H1 (cell line): ENCODE results near the gene WDFY1. TPM values are rescaled to one million over a fixed set of nuclear protein-coding genes. Genes with fewer than 3 reads are reported as not detected.

Experiments
- BRCA1 ChIP-seq: IDR thresholded peaks from 2 replicates; pipeline ENCODE4 v1.6.1; 2012; ENCODE audit warnings: low read depth, low read length, improper control_type of control experiment
- CHD2 ChIP-seq: IDR thresholded peaks from 2 replicates; pipeline ENCODE4 v1.6.1; 2012; ENCODE audit warnings: low read length, improper control_type of control experiment
- polyA plus RNA-seq, 7 experiments: library from polyadenylated mRNA; depleted of rRNA in 3 of 7; stranded (reverse) in 5 of 7; unstranded in 2 of 7; fragments of >200 nt in 5 of 7; fragments of 200-250 nt in 2 of 7; gene quantifications; 1 replicate in 5 of 7; 2 replicates in 1 of 7; 4 replicates in 1 of 7; pipeline versions ENCODE4 v1.2.1 to v1.2.3, GENCODE V29; 2011 to 2013; ENCODE audit warnings: missing spikeins in 2 of 7, mixed read lengths in 2 of 7
- total RNA-seq: library from RNA; stranded (reverse); fragmentation: NEBNext Ultra II Directional; extraction: Animal tissue kit (Norgen Biotek cat#: 25700); gene quantifications from 2 replicates; pipeline ENCODE4 v1.2.1, GENCODE V29; 2021

WDFY1 gene
- total and polyA plus RNA-seq, 2 of the 8 experiments (the other 6 are each of a cell fraction or from before 2014, with no cell fraction given) = 68.4 to 94.7 TPM

DNA sequence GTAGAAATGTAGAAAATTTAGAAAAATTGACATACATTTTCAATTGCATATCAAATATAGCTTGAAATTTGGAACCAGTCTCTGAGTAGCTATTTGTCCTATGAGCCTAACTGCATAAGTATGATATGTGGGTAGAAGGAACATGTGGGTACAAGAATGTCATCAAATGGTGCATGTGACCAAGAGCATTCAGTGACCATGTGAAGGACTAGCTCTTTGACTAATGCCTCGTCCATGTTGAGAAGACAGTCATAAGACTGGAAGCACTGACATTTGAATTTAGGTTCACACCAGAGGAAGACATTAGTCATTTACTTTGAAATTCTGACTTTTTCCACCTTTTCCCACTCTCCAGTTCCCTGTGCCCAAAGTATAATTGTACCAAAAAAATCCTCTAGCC, 24.7 kb upstream of the WDFY1 start (continued):
- TF ChIP-seq CHD2 (no peak), BRCA1 (no peak)
